H9 (cell line): ENCODE measurements around the gene CDK11A. TPM values are rescaled to one million over a fixed set of nuclear protein-coding genes. Genes with fewer than 3 reads are reported as not detected.

ENCODE experiments used
- DNase-seq: peaks from one replicate; pipeline ENCODE4 v3.0.0-alpha.2; 2017
- H2AFZ ChIP-seq: one replicate; pipeline ENCODE4 v1.6.1; 2013; ENCODE audit warnings: mild to moderate bottlenecking, low read length, control low read depth, moderate library complexity
- H2AK5ac ChIP-seq: 2 replicates; pipeline ENCODE4 v1.6.1; 2013; ENCODE audit warnings: low read length, control low read depth, mixed read lengths; ENCODE audit not compliant: insufficient read length
- H2BK120ac ChIP-seq: one replicate; pipeline ENCODE4 v1.6.1; 2013; ENCODE audit warnings: low read depth, mild to moderate bottlenecking, low read length, control low read depth, inconsistent platforms; ENCODE audit not compliant: poor library complexity, severe bottlenecking
- H2BK12ac ChIP-seq: 2 replicates; pipeline ENCODE4 v1.6.1; 2013; ENCODE audit warnings: low read length, control low read depth, mixed read lengths, low read depth; ENCODE audit not compliant: insufficient read length
- H2BK15ac ChIP-seq: 2 replicates; pipeline ENCODE4 v1.6.1; 2013; ENCODE audit warnings: low read depth, low read length, control low read depth
- H2BK20ac ChIP-seq: one replicate; pipeline ENCODE4 v1.6.1; 2013; ENCODE audit warnings: low read depth, mild to moderate bottlenecking, low read length, control low read depth, inconsistent platforms; ENCODE audit not compliant: poor library complexity, severe bottlenecking
- H2BK5ac ChIP-seq: 2 replicates; pipeline ENCODE4 v1.6.1; 2013; ENCODE audit warnings: low read length, control low read depth, mixed read lengths; ENCODE audit not compliant: insufficient read length
- H3K14ac ChIP-seq: 2 replicates; pipeline ENCODE4 v1.6.1; 2013; ENCODE audit warnings: low read length, control low read depth; ENCODE audit not compliant: insufficient read depth
- H3K18ac ChIP-seq: 2 replicates; pipeline ENCODE4 v1.6.1; 2013; ENCODE audit warnings: low read depth, mild to moderate bottlenecking, mixed read lengths, low read length, control low read depth; ENCODE audit not compliant: insufficient read length
- H3K23ac ChIP-seq: 2 replicates; pipeline ENCODE4 v1.6.1; 2013; ENCODE audit warnings: low read length, control low read depth, mixed read lengths, low read depth; ENCODE audit not compliant: insufficient read length
- H3K23me2 ChIP-seq: 2 replicates; pipeline ENCODE4 v1.6.1; 2013; ENCODE audit warnings: low read depth, mild to moderate bottlenecking, mixed read lengths, low read length, control low read depth; ENCODE audit not compliant: insufficient read length, poor library complexity, severe bottlenecking
- H3K27ac ChIP-seq: 2 replicates; pipeline ENCODE4 v1.5.1; 2013; ENCODE audit warnings: low read length, control low read depth, mixed read lengths, low read depth; ENCODE audit not compliant: insufficient read length
- H3K27me3 ChIP-seq: 2 replicates; pipeline ENCODE4 v1.6.1; 2013; ENCODE audit warnings: low read length, control low read depth, inconsistent platforms; ENCODE audit not compliant: insufficient read depth
- H3K4ac ChIP-seq: 2 replicates; pipeline ENCODE4 v1.6.1; 2013; ENCODE audit warnings: low read depth, mild to moderate bottlenecking, control low read depth, inconsistent platforms, low read length, moderate library complexity
- H3K4me1 ChIP-seq: 2 replicates; pipeline ENCODE4 v1.6.1; 2013; ENCODE audit warnings: low read length, control low read depth, inconsistent platforms; ENCODE audit not compliant: insufficient read depth
- H3K4me2 ChIP-seq: 2 replicates; pipeline ENCODE4 v1.6.1; 2013; ENCODE audit warnings: low read length, control low read depth, mixed read lengths; ENCODE audit not compliant: insufficient read length, insufficient read depth
- H3K56ac ChIP-seq: 2 replicates; pipeline ENCODE4 v1.6.1; 2013; ENCODE audit warnings: low read depth, mild to moderate bottlenecking, mixed read lengths, low read length, control low read depth; ENCODE audit not compliant: insufficient read length
- H3K79me1 ChIP-seq: 2 replicates; pipeline ENCODE4 v1.6.1; 2013; ENCODE audit warnings: low read depth, mild to moderate bottlenecking, moderate library complexity, low read length, control low read depth, inconsistent platforms; ENCODE audit not compliant: insufficient read depth, poor library complexity, severe bottlenecking
- H3K79me2 ChIP-seq: 2 replicates; pipeline ENCODE4 v1.6.1; 2013; ENCODE audit warnings: low read length, control low read depth, inconsistent platforms; ENCODE audit not compliant: insufficient read depth
- H3K9ac ChIP-seq: 2 replicates; pipeline ENCODE4 v1.6.1; 2013; ENCODE audit warnings: low read length, control low read depth, mixed read lengths; ENCODE audit not compliant: insufficient read length; ENCODE audit errors: extremely low read depth
- H3K9me3 ChIP-seq: one replicate; pipeline ENCODE4 v1.6.1; 2013; ENCODE audit warnings: low read depth, low read length, inconsistent platforms; ENCODE audit not compliant: control insufficient read depth
- H3T11ph ChIP-seq: one replicate; pipeline ENCODE4 v1.6.1; 2013; ENCODE audit warnings: mild to moderate bottlenecking, low read length, control low read depth, inconsistent platforms
- H4K20me1 ChIP-seq: one replicate; pipeline ENCODE4 v1.6.1; 2013; ENCODE audit not compliant: control insufficient read depth, insufficient read length, insufficient read depth
- H4K5ac ChIP-seq: 2 replicates; pipeline ENCODE4 v1.6.1; 2013; ENCODE audit warnings: low read depth, mild to moderate bottlenecking, mixed read lengths, low read length, control low read depth; ENCODE audit not compliant: insufficient read length
- H4K8ac ChIP-seq: replicated peaks from 2 replicates; pipeline ENCODE4 v1.6.1; 2013; ENCODE audit warnings: low read length, control low read depth, mixed read lengths, low read depth; ENCODE audit not compliant: insufficient read length
- H4K91ac ChIP-seq: 2 replicates; pipeline ENCODE4 v1.6.1; 2013; ENCODE audit warnings: low read depth, mild to moderate bottlenecking, moderate library complexity, mixed read lengths, low read length, control low read depth; ENCODE audit not compliant: insufficient read length
- H3K27ac Mint-ChIP-seq, 3 experiments: 2 replicates in 2 of 3; 3 replicates in 1 of 3; pipeline ENCODE4 v1.8.0; 2020 to 2021; ENCODE audit warnings: mixed read lengths in 3 of 3, mild to moderate bottlenecking in 1 of 3, moderate library complexity in 1 of 3
- H3K27me3 Mint-ChIP-seq: 2 replicates; pipeline ENCODE4 v1.8.0; 2021; ENCODE audit warnings: low read depth, mild to moderate bottlenecking, moderate library complexity, mixed read lengths
- H3K36me3 Mint-ChIP-seq, 3 experiments: 2 replicates in 2 of 3; 3 replicates in 1 of 3; pipeline ENCODE4 v1.8.0; 2020 to 2021; ENCODE audit warnings: low read depth in 3 of 3, mixed read lengths in 3 of 3; ENCODE audit not compliant: insufficient read depth in 1 of 3
- H3K4me1 Mint-ChIP-seq, 2 experiments: 2 replicates each; pipeline ENCODE4 v1.8.0; 2020; ENCODE audit warnings: mixed read lengths in 2 of 2
- H3K4me3 Mint-ChIP-seq, 2 experiments: 2 replicates in 1 of 2; 3 replicates in 1 of 2; pipeline ENCODE4 v1.8.0; 2020 to 2021; ENCODE audit warnings: mild to moderate bottlenecking in 2 of 2, mixed read lengths in 2 of 2, moderate library complexity in 1 of 2
- H3K9me3 Mint-ChIP-seq, 2 experiments: 2 replicates in 1 of 2; 3 replicates in 1 of 2; pipeline ENCODE4 v1.8.0; 2020; ENCODE audit warnings: mild to moderate bottlenecking in 2 of 2, mixed read lengths in 2 of 2, moderate library complexity in 1 of 2
- WGBS: extraction: QIAGEN DNeasy Blood & Tissue Kit; methylation state at CpG from one replicate; pipeline ENCODE4 v1.1.7; 2013; ENCODE audit warnings: missing lambda C conversion rate, low lambda C conversion rate, mixed read lengths; ENCODE audit not compliant: insufficient read length; ENCODE audit errors: extremely low coverage; 5-methylcytosine and 5-hydroxymethylcytosine counted together
- total RNA-seq: library from RNA; stranded (reverse); gene quantifications from 2 replicates; pipeline ENCODE4 v1.2.1, GENCODE V29; 2021
- TF ChIP-seq, protein P1 (sequence below): fragments of 200-600 bp; sonication (generic); conservative IDR thresholded peaks from 3 replicates; pipeline ENCODE4 v1.8.0; 2021; ENCODE audit warnings: antibody characterized with exemption, mild to moderate bottlenecking

Gene CDK11A
- total RNA-seq, 1 experiment from 2014 or later = 49.5 TPM

DNA sequence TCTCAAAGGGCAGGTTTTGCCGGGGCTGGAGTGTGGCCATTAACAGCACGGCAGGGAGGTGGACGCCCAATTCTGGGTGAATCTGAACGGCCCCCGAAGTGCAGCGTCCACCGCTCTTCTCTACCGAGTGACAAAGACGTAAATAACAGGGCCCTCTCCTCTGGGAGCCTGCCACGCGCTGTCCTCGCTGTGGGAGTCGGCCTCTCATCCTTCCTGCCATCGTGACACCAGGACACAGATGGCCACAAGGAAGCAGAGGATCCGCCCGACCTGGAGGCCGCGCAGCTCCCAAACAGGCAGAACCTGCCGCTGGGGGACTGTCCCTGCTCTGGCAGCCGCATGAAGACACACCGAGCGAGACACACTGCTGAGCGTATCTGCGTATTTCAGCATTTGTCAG is 53.3 kb downstream of the CDK11A start:
- H3K9me3 ChIP-seq = no peaks in the 10 kb centered on the region
- no peak overlapping the region for H2BK15ac ChIP-seq
- Mint-ChIP-seq H3K4me1 (no peaks in the 10 kb centered on the region), H3K27me3 (no peaks in the 10 kb centered on the region), H3K4me3 (no peak overlapping the region), H3K9me3 (no peaks in the 10 kb centered on the region), H3K36me3 (peaks cover 10 to 49% (median 44%) of the 10 kb centered on the region in 3 experiments; a peak in 6 of 7 replicates), H3K27ac (no peak overlapping the region)
- H4K5ac ChIP-seq = no peak overlapping the region
- no peak overlapping the region for H4K91ac ChIP-seq
- no peak overlapping the region for H3K9ac ChIP-seq
- no peaks in the 10 kb centered on the region for H4K20me1 ChIP-seq
- DNase-seq = no peak
- no peak overlapping the region for H2BK12ac ChIP-seq
- H4K8ac ChIP-seq = no peak overlapping the region
- no peaks in the 10 kb centered on the region for H3K79me1 ChIP-seq
- no peaks in the 10 kb centered on the region for H3K79me2 ChIP-seq
- no peak overlapping the region for H3K23ac ChIP-seq
- H3K27me3 ChIP-seq = no peaks in the 10 kb centered on the region
- no peak overlapping the region for H2BK20ac ChIP-seq
- no peak overlapping the region for H2BK5ac ChIP-seq
- H3K23me2 ChIP-seq = no peaks in the 10 kb centered on the region
- H3K18ac ChIP-seq = no peak overlapping the region
- H3T11ph ChIP-seq = no peak overlapping the region
- H3K14ac ChIP-seq = no peak overlapping the region
- no peak overlapping the region for H2AFZ ChIP-seq
- no peak overlapping the region for H3K27ac ChIP-seq
- H3K4me1 ChIP-seq = no peaks in the 10 kb centered on the region
- TF ChIP-seq, protein P1, sequence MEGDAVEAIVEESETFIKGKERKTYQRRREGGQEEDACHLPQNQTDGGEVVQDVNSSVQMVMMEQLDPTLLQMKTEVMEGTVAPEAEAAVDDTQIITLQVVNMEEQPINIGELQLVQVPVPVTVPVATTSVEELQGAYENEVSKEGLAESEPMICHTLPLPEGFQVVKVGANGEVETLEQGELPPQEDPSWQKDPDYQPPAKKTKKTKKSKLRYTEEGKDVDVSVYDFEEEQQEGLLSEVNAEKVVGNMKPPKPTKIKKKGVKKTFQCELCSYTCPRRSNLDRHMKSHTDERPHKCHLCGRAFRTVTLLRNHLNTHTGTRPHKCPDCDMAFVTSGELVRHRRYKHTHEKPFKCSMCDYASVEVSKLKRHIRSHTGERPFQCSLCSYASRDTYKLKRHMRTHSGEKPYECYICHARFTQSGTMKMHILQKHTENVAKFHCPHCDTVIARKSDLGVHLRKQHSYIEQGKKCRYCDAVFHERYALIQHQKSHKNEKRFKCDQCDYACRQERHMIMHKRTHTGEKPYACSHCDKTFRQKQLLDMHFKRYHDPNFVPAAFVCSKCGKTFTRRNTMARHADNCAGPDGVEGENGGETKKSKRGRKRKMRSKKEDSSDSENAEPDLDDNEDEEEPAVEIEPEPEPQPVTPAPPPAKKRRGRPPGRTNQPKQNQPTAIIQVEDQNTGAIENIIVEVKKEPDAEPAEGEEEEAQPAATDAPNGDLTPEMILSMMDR = no peak
- H3K4me2 ChIP-seq = no peak overlapping the region
- H2AK5ac ChIP-seq = no peak overlapping the region
- no peak overlapping the region for H3K4ac ChIP-seq
- no CpG with 5 or more reads among the region's 24 CpGs for WGBS
- no peak overlapping the region for H2BK120ac ChIP-seq
- no peak overlapping the region for H3K56ac ChIP-seq
